Activated CD4-positive, alpha-beta memory T cell treated with anti-CD3 and anti-CD28 coated beads for 36 hours (primary cell): Measurements from ENCODE around the gene KNG1. TPM values are rescaled to one million over a fixed set of nuclear protein-coding genes. Genes with fewer than 3 reads are reported as not detected.

Experiments used
- CTCF ChIA-PET: fragments of 350-600 bp; sonication (Branson Sonifier 250); formaldehyde crosslinking; loops from one replicate; lab custom pipeline; 2021; ENCODE audit warnings: antibody characterized with exemption, inconsistent platforms; lab: Charles Lee
- POLR2A ChIA-PET: fragments of 350-600 bp; sonication (Branson Sonifier 250); formaldehyde crosslinking; loops from one replicate; lab custom pipeline; 2021; ENCODE audit warnings: antibody characterized with exemption; lab: Charles Lee
- DNase-seq: peaks from one replicate; pipeline ENCODE4 v3.0.0-alpha.2; 2020
- H3K27ac Mint-ChIP-seq: one replicate; pipeline ENCODE4 v1.8.0; 2021; ENCODE audit warnings: mixed read lengths
- H3K27me3 Mint-ChIP-seq: one replicate; pipeline ENCODE4 v1.8.0; 2021; ENCODE audit warnings: mixed read lengths
- H3K36me3 Mint-ChIP-seq: one replicate; pipeline ENCODE4 v1.8.0; 2021; ENCODE audit warnings: mixed read lengths
- H3K4me1 Mint-ChIP-seq: one replicate; pipeline ENCODE4 v1.8.0; 2021; ENCODE audit warnings: low read depth, mixed read lengths
- H3K4me3 Mint-ChIP-seq: one replicate; pipeline ENCODE4 v1.8.0; 2021; ENCODE audit warnings: mild to moderate bottlenecking, mixed read lengths
- H3K9me3 Mint-ChIP-seq: one replicate; pipeline ENCODE4 v1.8.0; 2021; ENCODE audit warnings: mixed read lengths
- intact Hi-C: fragments of 100-400 bp; cut with micrococcal nuclease; formaldehyde crosslinking; loops from one replicate; pipeline ENCODE4 v1.15.1; 2023
- total RNA-seq, 2 experiments: library from RNA; stranded (reverse); gene quantifications; one replicate each; pipeline ENCODE4 v1.2.3, GENCODE V29; 2021

Gene KNG1
- total RNA-seq, 2 experiments from 2014 or later = not detected

DNA sequence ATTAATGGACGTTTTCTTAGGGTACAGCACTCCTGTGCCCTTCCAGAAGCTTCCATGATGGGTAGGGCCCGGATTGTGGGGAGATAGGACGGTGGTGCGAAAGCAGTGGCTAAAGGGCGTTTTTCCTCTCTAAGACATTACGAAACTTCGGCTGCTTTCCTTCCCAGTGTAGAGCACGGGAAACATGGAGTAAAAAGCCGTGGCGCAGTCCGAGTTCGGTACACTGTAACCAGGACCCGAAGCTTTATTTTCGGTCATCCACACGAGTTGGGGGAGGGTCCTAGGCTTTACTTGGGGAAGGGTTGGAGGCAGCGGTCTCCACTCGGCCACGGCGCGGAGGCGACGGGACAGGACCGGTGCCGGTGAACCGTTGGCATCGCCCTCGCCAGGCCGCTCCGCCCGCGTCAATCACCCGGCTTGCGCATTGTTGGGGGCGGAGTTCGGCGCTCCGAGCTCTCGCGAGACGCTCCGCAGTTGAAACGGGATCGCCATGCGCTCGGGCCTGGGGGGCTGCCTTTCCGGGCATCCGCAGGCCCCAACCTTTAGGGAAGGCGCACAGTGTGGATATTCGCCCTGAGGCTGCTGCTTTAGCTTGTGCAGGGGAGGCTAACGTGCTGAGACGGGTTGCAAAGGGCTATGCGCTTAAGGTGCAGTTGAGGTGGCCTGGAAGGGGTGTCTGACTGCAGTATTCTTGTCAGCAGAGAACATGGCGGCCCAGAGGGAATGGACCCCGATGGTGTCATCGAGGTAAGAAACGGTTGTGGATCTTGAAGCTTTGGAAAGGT lies 66.8 kb downstream of the KNG1 start:
- ChIA-PET CTCF (interaction anchor here (0.7 to 2.2 kb wide), 3 partner anchors 167 to 170 kb away, joined by 3 to 10 read pairs (median 7); no protein-coding TSS in a partner anchor), POLR2A (interaction anchor here (0.6 to 4.6 kb wide), 28 partner anchors 8 to 855 kb away, joined by 3 to 87 read pairs (median 7); partner anchors contain the start of genes DNAJB11, RFC4, TBCCD1 and TRA2B)
- Mint-ChIP-seq H3K27ac (peak overlapping the region; percentile 99), H3K36me3 (peaks cover 60% of the 10 kb centered on the region), H3K9me3 (no peaks in the 10 kb centered on the region), H3K4me3 (peak overlapping the region; percentile 97), H3K4me1 (peaks cover 45% of the 10 kb centered on the region), H3K27me3 (no peaks in the 10 kb centered on the region)
- intact Hi-C loops = loop anchor here (1.0 to 5.0 kb wide), 7 partner anchors 12 to 847 kb away; partner anchors contain the start of genes DNAJB11 and RFC4
- DNase-seq = peak; percentile 83

- Mint-ChIP-seq H3K4me3 (peak overlapping the region; percentile 97), H3K27ac (peak overlapping the region; percentile 99), H3K9me3 (no peaks in the 10 kb centered on the region), H3K36me3 (peaks cover 67% of the 10 kb centered on the region), H3K4me1 (peaks cover 48% of the 10 kb centered on the region), H3K27me3 (no peaks in the 10 kb centered on the region)
- ChIA-PET CTCF (interaction anchor here (0.8 to 2.2 kb wide), 2 partner anchors 168 to 171 kb away, joined by 3 to 10 read pairs; no protein-coding TSS in a partner anchor), POLR2A (interaction anchor here (0.8 to 4.6 kb wide), 20 partner anchors 12 to 853 kb away, joined by 3 to 87 read pairs (median 8); partner anchors contain the start of genes DNAJB11, RFC4, TBCCD1 and TRA2B)
- no peak for DNase-seq
- intact Hi-C loops = loop anchor here (1.0 to 5.0 kb wide), 4 partner anchors 37 to 242 kb away; partner anchors contain the start of gene ST6GAL1
Measured at GRCh38 chr3:186784820-186785494, 67.8 kb downstream of the KNG1 start.

DNA sequence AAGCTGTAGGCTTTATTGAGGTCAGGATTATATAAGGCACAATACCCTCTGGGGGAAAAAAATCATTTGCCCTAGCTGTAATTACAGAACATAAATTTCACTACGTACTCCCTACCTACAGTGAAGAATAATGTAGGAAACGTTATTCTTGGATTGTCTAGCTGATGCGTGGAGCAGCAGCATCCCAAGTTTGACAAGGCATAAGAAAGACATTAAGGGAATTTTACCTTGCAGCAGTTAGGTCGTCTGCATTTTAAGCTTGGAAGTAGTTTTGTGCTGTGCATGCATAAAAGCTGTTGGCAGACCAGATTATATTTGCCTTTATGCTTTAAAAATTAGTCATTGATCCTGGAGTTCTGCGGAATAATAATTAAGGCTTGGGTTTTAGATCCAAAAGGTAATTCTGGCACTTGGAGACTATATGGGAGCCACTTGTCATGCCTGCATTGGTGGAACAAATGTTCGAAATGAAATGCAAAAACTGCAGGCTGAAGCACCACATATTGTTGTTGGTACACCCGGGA lies 68.4 kb downstream of the KNG1 start:
- Mint-ChIP-seq H3K27ac (peak overlapping the region; percentile 99), H3K4me3 (peak overlapping the region; percentile 97), H3K9me3 (no peaks in the 10 kb centered on the region), H3K27me3 (no peaks in the 10 kb centered on the region), H3K4me1 (peaks cover 48% of the 10 kb centered on the region), H3K36me3 (peaks cover 68% of the 10 kb centered on the region)
- ChIA-PET CTCF (interaction anchor here (0.8 to 2.2 kb wide), 2 partner anchors 169 to 171 kb away, joined by 3 to 10 read pairs; no protein-coding TSS in a partner anchor), POLR2A (interaction anchor here (0.6 to 4.6 kb wide), 11 partner anchors 11 to 853 kb away, joined by 3 to 87 read pairs (median 6); partner anchors contain the start of genes DNAJB11 and TRA2B)
- intact Hi-C loops = loop anchor here (5.0 kb wide), 2 partner anchors 37 to 147 kb away; partner anchors contain the start of gene ST6GAL1
- no peak for DNase-seq

DNA sequence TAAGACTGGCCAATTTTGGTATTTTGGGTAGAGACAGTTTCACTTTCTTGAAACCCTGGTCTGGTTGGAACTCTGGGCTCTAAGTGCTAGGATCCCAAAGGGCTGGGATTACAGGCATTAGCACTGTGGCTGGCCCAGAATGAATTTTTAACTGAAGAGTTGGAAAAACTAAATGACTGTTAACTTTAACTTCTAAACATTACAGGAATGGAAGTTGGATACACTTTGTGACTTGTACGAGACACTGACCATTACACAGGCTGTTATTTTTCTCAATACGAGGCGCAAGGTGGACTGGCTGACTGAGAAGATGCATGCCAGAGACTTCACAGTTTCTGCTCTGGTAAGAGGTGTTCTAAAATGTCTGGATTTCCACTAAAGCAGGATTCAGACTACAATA lies 69.8 kb downstream of the KNG1 start:
- DNase-seq = no peak
- Mint-ChIP-seq H3K36me3 (peaks cover 77% of the 10 kb centered on the region), H3K4me3 (peak overlapping the region; percentile 97), H3K9me3 (no peaks in the 10 kb centered on the region), H3K27ac (peak overlapping the region; percentile 99), H3K4me1 (peaks cover 53% of the 10 kb centered on the region), H3K27me3 (no peaks in the 10 kb centered on the region)
- intact Hi-C loops = loop anchor here (5.0 kb wide), 2 partner anchors 35 to 145 kb away; partner anchors contain the start of gene ST6GAL1
- ChIA-PET CTCF (no interaction called here), POLR2A (interaction anchor here (1.0 to 2.0 kb wide), 3 partner anchors 19 to 858 kb away, joined by 4 to 5 read pairs (median 5); no protein-coding TSS in a partner anchor)

DNA sequence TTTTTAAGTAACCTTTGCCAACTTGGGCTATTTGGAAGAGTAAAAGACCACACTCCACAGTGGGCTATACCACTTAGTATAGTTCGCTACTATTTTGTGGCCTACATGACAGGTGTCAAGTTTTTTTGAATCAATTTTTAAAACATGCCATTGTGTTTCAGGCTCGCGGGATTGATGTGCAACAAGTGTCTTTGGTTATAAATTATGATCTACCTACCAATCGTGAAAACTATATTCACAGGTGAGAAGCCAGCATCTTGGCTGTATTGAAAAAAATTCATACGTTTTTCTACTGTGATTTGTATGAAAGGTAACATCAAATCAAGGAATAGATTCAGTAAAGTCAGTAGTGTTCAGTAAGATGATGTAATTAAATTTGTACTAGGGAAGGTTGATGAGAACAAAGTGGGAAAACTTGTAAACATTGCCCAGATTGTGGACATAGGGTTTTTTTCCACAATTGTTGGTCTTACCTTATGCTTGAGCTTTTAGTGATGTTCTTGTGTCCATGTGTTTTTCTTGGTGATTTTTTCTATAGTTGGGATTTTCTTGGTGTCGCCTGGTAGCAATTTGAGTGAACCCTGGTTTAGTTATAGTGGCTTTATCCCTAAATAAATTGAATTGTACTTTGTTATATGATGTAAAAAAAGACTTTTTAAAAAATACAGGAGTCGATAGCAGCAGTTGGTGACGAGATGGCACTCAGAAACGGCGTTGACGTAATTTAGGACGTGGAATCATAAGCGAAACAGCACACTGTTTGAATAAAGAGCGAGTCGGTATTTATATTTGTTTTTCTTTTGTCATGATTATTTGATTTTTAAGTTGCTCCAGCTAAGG lies 70.7 kb downstream of the KNG1 start:
- Mint-ChIP-seq H3K4me3 (peak overlapping the region; percentile 97), H3K36me3 (peaks cover 84% of the 10 kb centered on the region), H3K27ac (peak overlapping the region; percentile 99), H3K27me3 (no peaks in the 10 kb centered on the region), H3K9me3 (no peaks in the 10 kb centered on the region), H3K4me1 (peaks cover 46% of the 10 kb centered on the region)
- ChIA-PET CTCF (no interaction called here), POLR2A (interaction anchor here (0.6 to 2.7 kb wide), 10 partner anchors 10 to 859 kb away, joined by 3 to 11 read pairs (median 5); partner anchors contain the start of gene DNAJB11)
- DNase-seq = no peak
- intact Hi-C loops = loop anchor here (5.0 kb wide), 2 partner anchors 34 to 144 kb away; partner anchors contain the start of gene ST6GAL1

- Mint-ChIP-seq H3K4me1 (peaks cover 46% of the 10 kb centered on the region), H3K27ac (peak overlapping the region; percentile 99), H3K4me3 (peak overlapping the region; percentile 97), H3K27me3 (no peaks in the 10 kb centered on the region), H3K9me3 (no peaks in the 10 kb centered on the region), H3K36me3 (peaks cover 84% of the 10 kb centered on the region)
- POLR2A ChIA-PET = interaction anchor here (1.2 to 2.7 kb wide), 8 partner anchors 9 to 856 kb away, joined by 3 to 11 read pairs (median 6); partner anchors contain the start of genes DNAJB11 and RFC4
- CTCF ChIA-PET = no interaction called here
- intact Hi-C loops = loop anchor here (5.0 kb wide), 2 partner anchors 34 to 144 kb away; partner anchors contain the start of gene ST6GAL1
- no peak for DNase-seq
Measured at GRCh38 chr3:186788482-186789370, 71.6 kb downstream of the KNG1 start.

GRCh38 chr3:186789554-186790260 lies 72.5 kb downstream of the KNG1 start:
- H3K36me3 Mint-ChIP-seq = peaks cover 82% of the 10 kb centered on the region
- peak overlapping the region; percentile 67 for H3K27ac Mint-ChIP-seq
- H3K27me3 Mint-ChIP-seq = no peaks in the 10 kb centered on the region
- ChIA-PET CTCF (interaction anchor here (0.9 kb wide), 1 partner anchor 173 kb away, joined by 5 read pairs; no protein-coding TSS in a partner anchor), POLR2A (interaction anchor here (0.7 to 2.7 kb wide), 8 partner anchors 8 to 857 kb away, joined by 3 to 11 read pairs (median 6); partner anchors contain the start of genes DNAJB11, RFC4 and TRA2B)
- H3K4me1 Mint-ChIP-seq = peaks cover 44% of the 10 kb centered on the region
- no peak for DNase-seq
- H3K4me3 Mint-ChIP-seq = peak overlapping the region; percentile 26
- intact Hi-C loops = loop anchor here (5.0 kb wide), 2 partner anchors 33 to 143 kb away; partner anchors contain the start of gene ST6GAL1
- no peaks in the 10 kb centered on the region for H3K9me3 Mint-ChIP-seq

GRCh38 chr3:186790261-186790981 lies 73.3 kb downstream of the KNG1 start:
- Mint-ChIP-seq H3K27ac (peak overlapping the region; percentile 67), H3K27me3 (no peaks in the 10 kb centered on the region), H3K4me1 (peaks cover 42% of the 10 kb centered on the region), H3K4me3 (peak overlapping the region; percentile 2), H3K9me3 (no peaks in the 10 kb centered on the region), H3K36me3 (peaks cover 78% of the 10 kb centered on the region)
- no peak for DNase-seq
- ChIA-PET CTCF (interaction anchor here (0.9 kb wide), 1 partner anchor 173 kb away, joined by 5 read pairs; no protein-coding TSS in a partner anchor), POLR2A (interaction anchor here (0.7 to 2.5 kb wide), 6 partner anchors 7 to 853 kb away, joined by 3 to 10 read pairs (median 4); partner anchors contain the start of genes DNAJB11, EIF4A2, RFC4 and TRA2B)
- intact Hi-C loops = no loop called here
